WTC11 (cell line): Measurements from ENCODE around the gene PRSS27. TPM values are rescaled to one million over a fixed set of nuclear protein-coding genes. Genes with fewer than 3 reads are reported as not detected.

ENCODE experiments used
- ATAC-seq: fragments of 200-7000 bp; cut with Tn5 transposase; 2 replicates; pipeline ENCODE4 v1.10.0; 2021; ENCODE audit warnings: mild to moderate bottlenecking, moderate library complexity
- CTCF ChIA-PET: fragments of 300-600 bp; sonication (Branson Sonifier 250); formaldehyde crosslinking; loops from one replicate; lab custom pipeline; 2021; ENCODE audit warnings: antibody characterized with exemption; lab: Charles Lee
- POLR2A ChIA-PET: fragments of 350-600 bp; sonication (Branson Sonifier 250); formaldehyde crosslinking; loops from one replicate; lab custom pipeline; 2021; ENCODE audit warnings: antibody characterized with exemption; lab: Charles Lee
- DNase-seq: peaks from one replicate; pipeline ENCODE4 v3.0.0; 2021; ENCODE audit warnings: low spot score
- H3K27ac Mint-ChIP-seq: 2 replicates; pipeline ENCODE4 v1.8.0; 2021; ENCODE audit warnings: mixed read lengths
- H3K27me3 Mint-ChIP-seq: 2 replicates; pipeline ENCODE4 v1.8.0; 2021; ENCODE audit warnings: low read depth, mild to moderate bottlenecking, moderate library complexity, mixed read lengths
- H3K36me3 Mint-ChIP-seq: 2 replicates; pipeline ENCODE4 v1.8.0; 2021; ENCODE audit warnings: mixed read lengths
- H3K4me1 Mint-ChIP-seq: 2 replicates; pipeline ENCODE4 v1.8.0; 2022; ENCODE audit warnings: mixed read lengths
- H3K4me3 Mint-ChIP-seq: 2 replicates; pipeline ENCODE4 v1.8.0; 2021; ENCODE audit warnings: mild to moderate bottlenecking, moderate library complexity, mixed read lengths
- H3K9me3 Mint-ChIP-seq: 2 replicates; pipeline ENCODE4 v1.8.0; 2021; ENCODE audit warnings: mixed read lengths
- ATF1 ChIP-seq: sonication (generic); formaldehyde crosslinking; IDR thresholded peaks from 2 replicates; pipeline ENCODE4 v1.8.1; 2023; ENCODE audit warnings: mild to moderate bottlenecking, moderate library complexity, missing genetic modification reagents
- E2F1 ChIP-seq: sonication (generic); formaldehyde crosslinking; IDR thresholded peaks from 2 replicates; pipeline ENCODE4 v1.8.0; 2022; ENCODE audit warnings: mild to moderate bottlenecking, missing genetic modification reagents
- JAZF1 ChIP-seq: fragments of 250-450 bp; sonication (Bioruptor Pico); IDR thresholded peaks from 2 replicates; pipeline ENCODE4 v1.9.0; 2021; ENCODE audit warnings: moderate library complexity, mild to moderate bottlenecking, inconsistent platforms
- KAT7 ChIP-seq: sonication (generic); formaldehyde crosslinking; IDR thresholded peaks from 2 replicates; pipeline ENCODE4 v1.8.1; 2023; ENCODE audit warnings: missing genetic modification reagents, mild to moderate bottlenecking, borderline replicate concordance
- NFATC4 ChIP-seq: fragments of 250-450 bp; sonication (Bioruptor Pico); IDR thresholded peaks from 2 replicates; pipeline ENCODE4 v1.9.0; 2021; ENCODE audit warnings: mild to moderate bottlenecking
- NR2C2 ChIP-seq: sonication (generic); formaldehyde crosslinking; IDR thresholded peaks from 2 replicates; pipeline ENCODE4 v1.8.0; 2022; ENCODE audit warnings: mild to moderate bottlenecking, missing genetic modification reagents
- SP1 ChIP-seq: sonication (generic); formaldehyde crosslinking; conservative IDR thresholded peaks from 2 replicates; pipeline ENCODE4 v1.8.1; 2022; ENCODE audit warnings: missing genetic modification reagents
- ZNF121 ChIP-seq: sonication (generic); formaldehyde crosslinking; IDR thresholded peaks from 2 replicates; pipeline ENCODE4 v1.8.0; 2023; ENCODE audit warnings: missing genetic modification reagents
- ZNF138 ChIP-seq: sonication (generic); formaldehyde crosslinking; conservative IDR thresholded peaks from 2 replicates; pipeline ENCODE4 v1.8.1; 2022; ENCODE audit warnings: mild to moderate bottlenecking, moderate library complexity, missing genetic modification reagents
- ZNF232 ChIP-seq: sonication (generic); formaldehyde crosslinking; IDR thresholded peaks from 2 replicates; pipeline ENCODE4 v1.8.0; 2022; ENCODE audit warnings: mild to moderate bottlenecking, missing genetic modification reagents
- ZNF263 ChIP-seq: sonication (generic); formaldehyde crosslinking; IDR thresholded peaks from 2 replicates; pipeline ENCODE4 v1.8.1; 2022; ENCODE audit warnings: low read depth, mild to moderate bottlenecking, moderate library complexity, missing genetic modification reagents
- total RNA-seq: library from RNA; stranded (reverse); gene quantifications from 3 replicates; pipeline ENCODE4 v1.2.3, GENCODE V29; 2021
- TF ChIP-seq, protein P1 (sequence below): sonication (generic); formaldehyde crosslinking; IDR thresholded peaks from 2 replicates; pipeline ENCODE4 v1.8.1; 2023; ENCODE audit warnings: mild to moderate bottlenecking, missing genetic modification reagents, moderate library complexity
- TF ChIP-seq, protein P2 (sequence below): sonication (generic); formaldehyde crosslinking; IDR thresholded peaks from 2 replicates; pipeline ENCODE4 v1.8.0; 2022; ENCODE audit warnings: mild to moderate bottlenecking, missing genetic modification reagents
- TF ChIP-seq, protein P3 (sequence below): fragments of 250-450 bp; sonication (Bioruptor Pico); IDR thresholded peaks from 2 replicates; pipeline ENCODE4 v1.9.0; 2021; ENCODE audit warnings: mild to moderate bottlenecking
- TF ChIP-seq, protein P4 (sequence below): sonication (generic); formaldehyde crosslinking; IDR thresholded peaks from 2 replicates; pipeline ENCODE4 v1.8.0; 2022; ENCODE audit warnings: mild to moderate bottlenecking, missing genetic modification reagents
- TF ChIP-seq, protein P5 (sequence below): sonication (generic); formaldehyde crosslinking; IDR thresholded peaks from 2 replicates; pipeline ENCODE4 v1.8.1; 2022; ENCODE audit warnings: mild to moderate bottlenecking, moderate library complexity, missing genetic modification reagents
- TF ChIP-seq, protein P6 (sequence below): fragments of 250-450 bp; sonication (Bioruptor Pico); IDR thresholded peaks from 2 replicates; pipeline ENCODE4 v1.9.0; 2021; ENCODE audit warnings: moderate library complexity, mild to moderate bottlenecking, inconsistent platforms, borderline replicate concordance
- TF ChIP-seq, protein P7 (sequence below): fragments of 250-450 bp; sonication (Bioruptor Pico); IDR thresholded peaks from 2 replicates; pipeline ENCODE4 v1.8.0; 2021; ENCODE audit warnings: mild to moderate bottlenecking

Gene PRSS27
- total RNA-seq, 1 experiment from 2014 or later = 5.1 TPM

- TF ChIP-seq, protein P1, sequence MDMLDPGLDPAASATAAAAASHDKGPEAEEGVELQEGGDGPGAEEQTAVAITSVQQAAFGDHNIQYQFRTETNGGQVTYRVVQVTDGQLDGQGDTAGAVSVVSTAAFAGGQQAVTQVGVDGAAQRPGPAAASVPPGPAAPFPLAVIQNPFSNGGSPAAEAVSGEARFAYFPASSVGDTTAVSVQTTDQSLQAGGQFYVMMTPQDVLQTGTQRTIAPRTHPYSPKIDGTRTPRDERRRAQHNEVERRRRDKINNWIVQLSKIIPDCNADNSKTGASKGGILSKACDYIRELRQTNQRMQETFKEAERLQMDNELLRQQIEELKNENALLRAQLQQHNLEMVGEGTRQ (CRISPR knock-in tag) = no peak
- TF ChIP-seq ZNF232 (CRISPR knock-in tag) = peak; percentile 73; the same call in 1 of the 2 replicates
- TF ChIP-seq ZNF121 (CRISPR knock-in tag) = no peak
- TF ChIP-seq E2F1 (CRISPR knock-in tag) = no peak
- no peak for TF ChIP-seq JAZF1
- POLR2A ChIA-PET = interaction anchor here (0.6 to 1.2 kb wide), 4 partner anchors 13 to 149 kb away, joined by 3 read pairs; partner anchors contain the start of gene KCTD5
- Mint-ChIP-seq H3K4me1 (peaks cover 38% of the 10 kb centered on the region), H3K27me3 (no peaks in the 10 kb centered on the region), H3K36me3 (peaks cover 31% of the 10 kb centered on the region), H3K9me3 (no peaks in the 10 kb centered on the region), H3K4me3 (peak overlapping the region; percentile 77), H3K27ac (peak overlapping the region; percentile 100)
- DNase-seq (peak; percentile 82), ATAC-seq (peak; percentile 77)
- CTCF ChIA-PET = interaction anchor here (0.6 to 1.5 kb wide), 3 partner anchors 29 to 117 kb away, joined by 3 to 6 read pairs (median 4); no protein-coding TSS in a partner anchor
Observed at GRCh38 chr16:2751577-2752034, 31.6 kb upstream of the PRSS27 start.

DNA sequence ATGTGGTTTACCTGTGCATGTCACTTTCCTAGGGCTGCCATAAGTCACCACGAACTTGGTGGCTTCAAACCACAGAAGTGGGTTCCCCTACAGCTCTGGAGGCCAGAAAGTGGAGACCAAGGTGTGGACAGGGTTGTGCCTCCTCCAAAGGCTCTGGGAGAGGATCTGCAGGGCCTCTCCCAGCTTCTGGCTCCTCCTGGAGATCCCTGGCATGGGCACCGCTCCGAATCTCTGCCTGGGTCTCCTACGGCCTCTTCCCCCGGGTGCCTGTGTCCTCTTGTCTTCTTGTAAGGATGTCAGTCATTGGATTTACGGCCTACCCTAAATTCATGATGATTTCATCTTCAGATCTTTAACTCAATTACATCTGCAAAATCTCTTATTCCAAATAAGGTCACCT, 29.9 kb upstream of the PRSS27 start:
- TF ChIP-seq KAT7 (CRISPR knock-in tag) (no peak), SP1 (CRISPR knock-in tag) (no peak), NR2C2 (CRISPR knock-in tag) (no peak), ZNF138 (CRISPR knock-in tag) (no peak), ATF1 (CRISPR knock-in tag) (no peak), NFATC4 (no peak), ZNF263 (CRISPR knock-in tag) (no peak)
- TF ChIP-seq, protein P2, sequence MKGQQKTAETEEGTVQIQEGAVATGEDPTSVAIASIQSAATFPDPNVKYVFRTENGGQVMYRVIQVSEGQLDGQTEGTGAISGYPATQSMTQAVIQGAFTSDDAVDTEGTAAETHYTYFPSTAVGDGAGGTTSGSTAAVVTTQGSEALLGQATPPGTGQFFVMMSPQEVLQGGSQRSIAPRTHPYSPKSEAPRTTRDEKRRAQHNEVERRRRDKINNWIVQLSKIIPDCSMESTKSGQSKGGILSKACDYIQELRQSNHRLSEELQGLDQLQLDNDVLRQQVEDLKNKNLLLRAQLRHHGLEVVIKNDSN = no peak
- TF ChIP-seq, protein P3, sequence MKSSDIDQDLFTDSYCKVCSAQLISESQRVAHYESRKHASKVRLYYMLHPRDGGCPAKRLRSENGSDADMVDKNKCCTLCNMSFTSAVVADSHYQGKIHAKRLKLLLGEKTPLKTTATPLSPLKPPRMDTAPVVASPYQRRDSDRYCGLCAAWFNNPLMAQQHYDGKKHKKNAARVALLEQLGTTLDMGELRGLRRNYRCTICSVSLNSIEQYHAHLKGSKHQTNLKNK (CRISPR knock-in tag) = no peak
- TF ChIP-seq, protein P4, sequence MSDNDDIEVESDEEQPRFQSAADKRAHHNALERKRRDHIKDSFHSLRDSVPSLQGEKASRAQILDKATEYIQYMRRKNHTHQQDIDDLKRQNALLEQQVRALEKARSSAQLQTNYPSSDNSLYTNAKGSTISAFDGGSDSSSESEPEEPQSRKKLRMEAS = no peak
- TF ChIP-seq, protein P5, sequence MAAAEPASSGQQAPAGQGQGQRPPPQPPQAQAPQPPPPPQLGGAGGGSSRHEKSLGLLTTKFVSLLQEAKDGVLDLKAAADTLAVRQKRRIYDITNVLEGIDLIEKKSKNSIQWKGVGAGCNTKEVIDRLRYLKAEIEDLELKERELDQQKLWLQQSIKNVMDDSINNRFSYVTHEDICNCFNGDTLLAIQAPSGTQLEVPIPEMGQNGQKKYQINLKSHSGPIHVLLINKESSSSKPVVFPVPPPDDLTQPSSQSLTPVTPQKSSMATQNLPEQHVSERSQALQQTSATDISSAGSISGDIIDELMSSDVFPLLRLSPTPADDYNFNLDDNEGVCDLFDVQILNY = no peak
- TF ChIP-seq, protein P1 (CRISPR knock-in tag) = no peak
- TF ChIP-seq, protein P6, sequence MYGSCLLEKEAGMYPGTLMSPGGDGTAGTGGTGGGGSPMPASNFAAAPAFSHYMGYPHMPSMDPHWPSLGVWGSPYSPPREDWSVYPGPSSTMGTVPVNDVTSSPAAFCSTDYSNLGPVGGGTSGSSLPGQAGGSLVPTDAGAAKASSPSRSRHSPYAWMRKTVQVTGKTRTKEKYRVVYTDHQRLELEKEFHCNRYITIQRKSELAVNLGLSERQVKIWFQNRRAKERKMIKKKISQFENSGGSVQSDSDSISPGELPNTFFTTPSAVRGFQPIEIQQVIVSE (CRISPR knock-in tag) = no peak
- TF ChIP-seq, protein P7, sequence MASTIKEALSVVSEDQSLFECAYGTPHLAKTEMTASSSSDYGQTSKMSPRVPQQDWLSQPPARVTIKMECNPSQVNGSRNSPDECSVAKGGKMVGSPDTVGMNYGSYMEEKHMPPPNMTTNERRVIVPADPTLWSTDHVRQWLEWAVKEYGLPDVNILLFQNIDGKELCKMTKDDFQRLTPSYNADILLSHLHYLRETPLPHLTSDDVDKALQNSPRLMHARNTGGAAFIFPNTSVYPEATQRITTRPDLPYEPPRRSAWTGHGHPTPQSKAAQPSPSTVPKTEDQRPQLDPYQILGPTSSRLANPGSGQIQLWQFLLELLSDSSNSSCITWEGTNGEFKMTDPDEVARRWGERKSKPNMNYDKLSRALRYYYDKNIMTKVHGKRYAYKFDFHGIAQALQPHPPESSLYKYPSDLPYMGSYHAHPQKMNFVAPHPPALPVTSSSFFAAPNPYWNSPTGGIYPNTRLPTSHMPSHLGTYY (CRISPR knock-in tag) = no peak
- TF ChIP-seq, all 79 proteins: peak for 0
- peak overlapping the region; percentile 45; the same call in 1 of the 2 replicates for H3K27ac Mint-ChIP-seq
- H3K4me3 Mint-ChIP-seq = peak overlapping the region; percentile 77
- no peaks in the 10 kb centered on the region for H3K9me3 Mint-ChIP-seq
- ChIA-PET CTCF (no interaction called here), POLR2A (no interaction called here)
- H3K27me3 Mint-ChIP-seq = no peaks in the 10 kb centered on the region
- no peak for DNase-seq
- peaks cover 17% of the 10 kb centered on the region for H3K36me3 Mint-ChIP-seq
- peaks cover 27% of the 10 kb centered on the region for H3K4me1 Mint-ChIP-seq
- no peak for ATAC-seq
